GM19035 (cell line): Measurements from ENCODE around the gene TAPT1.
"Not testable (repeated sequence)": the region's sequence is repeated elsewhere in the genome, so short reads cannot be mapped to it uniquely, and the experiment has no call there.

Experiments
- ATAC-seq: cut with Tn5 transposase; IDR thresholded peaks from one replicate; pipeline ENCODE4 v1.9.1; 2021; ENCODE audit not compliant: unreplicated experiment

TAPT1 gene

GRCh38 chr4:16187455-16187854 lies 38.8 kb downstream of the TAPT1 start:
- ATAC-seq = no peak

GRCh38 chr4:16186986-16187385 lies 39.3 kb downstream of the TAPT1 start:
- ATAC-seq = no peak

GRCh38 chr4:16183604-16184003 lies 42.7 kb downstream of the TAPT1 start:
- no peak for ATAC-seq

- ATAC-seq = no peak
Observed at GRCh38 chr4:16176621-16177020, 49.6 kb downstream of the TAPT1 start.

GRCh38 chr4:16171831-16172230 lies 54.4 kb downstream of the TAPT1 start:
- ATAC-seq = no peak

GRCh38 chr4:16169490-16169889 lies 56.8 kb downstream of the TAPT1 start:
- ATAC-seq = no peak

- no peak for ATAC-seq
Observed at GRCh38 chr4:16168710-16169388, 57.4 kb downstream of the TAPT1 start.

- no peak for ATAC-seq
Observed at GRCh38 chr4:16168144-16168543, 58.1 kb downstream of the TAPT1 start.

- ATAC-seq = no peak
Observed at GRCh38 chr4:16165931-16166330, 60.3 kb downstream of the TAPT1 start.

- no peak for ATAC-seq
Observed at GRCh38 chr4:16162891-16163290, 63.4 kb downstream of the TAPT1 start.

GRCh38 chr4:16161851-16162408 lies 64.3 kb downstream of the TAPT1 start:
- ATAC-seq = no peak

GRCh38 chr4:16160457-16160856 lies 65.8 kb downstream of the TAPT1 start:
- ATAC-seq = no peak

GRCh38 chr4:16159286-16159685 lies 67.0 kb downstream of the TAPT1 start:
- ATAC-seq = no peak

GRCh38 chr4:16158504-16158852 lies 67.8 kb downstream of the TAPT1 start:
- no peak for ATAC-seq

- no peak for ATAC-seq
Observed at GRCh38 chr4:16157609-16158503, 68.4 kb downstream of the TAPT1 start.

- no peak for ATAC-seq
Observed at GRCh38 chr4:16155528-16156169, 70.6 kb downstream of the TAPT1 start.

GRCh38 chr4:16154451-16154850 lies 71.8 kb downstream of the TAPT1 start:
- ATAC-seq = no peak

- no peak for ATAC-seq
Observed at GRCh38 chr4:16150716-16151115, 75.6 kb downstream of the TAPT1 start.

- not testable (repeated sequence) for ATAC-seq
Observed at GRCh38 chr4:16144913-16145312, 81.4 kb downstream of the TAPT1 start.

GRCh38 chr4:16142598-16143310 lies 83.5 kb downstream of the TAPT1 start:
- no peak for ATAC-seq

GRCh38 chr4:16140879-16141249 lies 85.4 kb downstream of the TAPT1 start:
- ATAC-seq = no peak
